ENCODE results near the gene USP47.

GRCh38 chr11:12005061-12005460, 163.3 kb downstream of the USP47 start:
- TF ChIP-seq CTCF (IDR thresholded peaks at IDR 0.05): no peak
- TF ChIP-seq EZH2phosphoT487 (IDR thresholded peaks at IDR 0.05): no peak

Data from neural progenitor cell (in vitro differentiated cells).